Cardiac muscle cell (in vitro differentiated cells and primary cell): ENCODE measurements around the gene MCTP1. TPM values are rescaled to one million over a fixed set of nuclear protein-coding genes. Genes with fewer than 3 reads are reported as not detected.
"Not testable (repeated sequence)": the region's sequence is repeated elsewhere in the genome, so short reads cannot be mapped to it uniquely, and the experiment has no call there.

ENCODE experiments used
- DNase-seq, 2 donors: peaks; one replicate each; pipeline versions ENCODE4 v3.0.0 to v3.0.0-alpha.2; 2010 to 2017; ENCODE audit warnings: low read depth in 1 of 2, low spot score in 1 of 2
- H3K27ac ChIP-seq: fragments of 200-600 bp; sonication (generic); 2 replicates; pipeline ENCODE4 v1.5.1; 2016
- H3K27me3 ChIP-seq: fragments of 200-600 bp; sonication (generic); 2 replicates; pipeline ENCODE4 v1.6.0; 2016; ENCODE audit warnings: control low read depth
- H3K36me3 ChIP-seq: fragments of 200-600 bp; sonication (generic); 2 replicates; pipeline ENCODE4 v1.5.1; 2016; ENCODE audit warnings: control low read depth
- H3K4me1 ChIP-seq: fragments of 200-600 bp; sonication (generic); 2 replicates; pipeline ENCODE4 v1.8.1; 2017; ENCODE audit warnings: low read depth, mild to moderate bottlenecking, mixed run types
- H3K4me3 ChIP-seq: fragments of 200-600 bp; sonication (generic); 2 replicates; pipeline ENCODE4 v1.5.1; 2016; ENCODE audit warnings: mild to moderate bottlenecking
- H3K9me3 ChIP-seq: fragments of 200-600 bp; sonication (generic); 2 replicates; pipeline ENCODE4 v1.5.1; 2017; ENCODE audit warnings: low read depth, mild to moderate bottlenecking, control low read depth
- polyA plus RNA-seq: library from polyadenylated mRNA; unstranded; fragments of >200 nt; fragmentation: Nextera tagmentation; extraction: Ambion mirVana; gene quantifications from 2 replicates; pipeline ENCODE4 v1.2.1, GENCODE V29; 2016
- total RNA-seq: library from RNA; depleted of rRNA; stranded (reverse); fragments of >200 nt; gene quantifications from 2 replicates; pipeline ENCODE4 v1.2.3, GENCODE V29; 2016
- TF ChIP-seq, protein P1 (sequence below): IDR thresholded peaks from 2 replicates; pipeline ENCODE4 v1.5.1; 2012; ENCODE audit warnings: low read depth, mild to moderate bottlenecking, low read length

The MCTP1 gene
- total and polyA plus RNA-seq, 2 experiments from 2014 or later: 1.4 TPM; not detected in 1

DNA sequence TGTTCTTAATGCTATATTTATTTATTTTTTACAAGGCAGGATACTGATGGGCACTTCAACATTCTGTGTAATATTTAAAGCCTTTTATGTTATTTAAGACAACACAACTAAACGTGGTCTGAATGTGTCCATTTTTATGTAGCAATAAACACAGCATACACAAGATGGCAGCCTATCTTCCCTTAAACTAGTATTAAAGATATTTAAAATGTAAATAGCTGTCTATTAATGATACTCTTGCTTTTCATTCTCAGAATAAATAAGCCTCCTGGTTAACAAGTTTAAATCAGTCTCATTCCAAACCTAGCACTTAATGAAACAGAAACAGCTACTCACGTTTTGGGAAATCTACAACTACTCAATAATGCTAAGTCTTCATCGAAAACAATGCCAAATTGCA lies 315.7 kb downstream of the MCTP1 start:
- Histone ChIP-seq H3K27ac (no peak overlapping the region), H3K4me3 (no peak overlapping the region), H3K36me3 (no peaks in the 10 kb centered on the region), H3K27me3 (no peaks in the 10 kb centered on the region), H3K9me3 (no peaks in the 10 kb centered on the region), H3K4me1 (no peaks in the 10 kb centered on the region)
- peak; percentile 3 to 42 for DNase-seq
- TF ChIP-seq, protein P1, sequence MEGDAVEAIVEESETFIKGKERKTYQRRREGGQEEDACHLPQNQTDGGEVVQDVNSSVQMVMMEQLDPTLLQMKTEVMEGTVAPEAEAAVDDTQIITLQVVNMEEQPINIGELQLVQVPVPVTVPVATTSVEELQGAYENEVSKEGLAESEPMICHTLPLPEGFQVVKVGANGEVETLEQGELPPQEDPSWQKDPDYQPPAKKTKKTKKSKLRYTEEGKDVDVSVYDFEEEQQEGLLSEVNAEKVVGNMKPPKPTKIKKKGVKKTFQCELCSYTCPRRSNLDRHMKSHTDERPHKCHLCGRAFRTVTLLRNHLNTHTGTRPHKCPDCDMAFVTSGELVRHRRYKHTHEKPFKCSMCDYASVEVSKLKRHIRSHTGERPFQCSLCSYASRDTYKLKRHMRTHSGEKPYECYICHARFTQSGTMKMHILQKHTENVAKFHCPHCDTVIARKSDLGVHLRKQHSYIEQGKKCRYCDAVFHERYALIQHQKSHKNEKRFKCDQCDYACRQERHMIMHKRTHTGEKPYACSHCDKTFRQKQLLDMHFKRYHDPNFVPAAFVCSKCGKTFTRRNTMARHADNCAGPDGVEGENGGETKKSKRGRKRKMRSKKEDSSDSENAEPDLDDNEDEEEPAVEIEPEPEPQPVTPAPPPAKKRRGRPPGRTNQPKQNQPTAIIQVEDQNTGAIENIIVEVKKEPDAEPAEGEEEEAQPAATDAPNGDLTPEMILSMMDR: peak; percentile 28

DNA sequence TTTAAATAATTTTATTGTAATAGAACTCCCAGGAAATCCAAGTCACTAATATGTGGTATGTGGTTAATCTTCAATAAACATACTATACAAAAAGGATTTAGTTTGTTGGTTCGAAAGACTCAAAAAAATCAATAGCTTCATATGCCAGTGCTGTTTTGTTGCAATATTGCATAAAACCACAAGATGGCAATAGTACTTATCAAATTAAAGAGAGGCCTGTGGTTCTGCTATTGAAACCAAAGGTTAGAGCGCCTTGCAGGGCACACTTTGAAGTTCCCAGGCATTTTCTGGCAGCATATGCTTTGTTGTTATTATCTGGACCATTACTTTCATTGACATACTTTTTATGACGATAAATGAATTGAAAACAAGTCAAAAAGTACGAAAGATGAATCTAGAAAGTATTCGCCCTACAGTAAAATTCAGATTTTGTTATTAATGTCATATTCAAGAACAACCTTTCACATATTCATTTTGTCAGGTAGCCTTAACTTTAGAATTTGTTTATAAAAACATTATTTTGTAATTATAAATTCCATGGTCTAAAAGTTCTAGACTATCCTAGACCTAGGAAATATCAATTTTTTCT lies 316.3 kb downstream of the MCTP1 start:
- no peaks in the 10 kb centered on the region for H3K4me1 ChIP-seq
- no peaks in the 10 kb centered on the region for H3K27me3 ChIP-seq
- no peak overlapping the region for H3K27ac ChIP-seq
- no peaks in the 10 kb centered on the region for H3K9me3 ChIP-seq
- H3K36me3 ChIP-seq: no peaks in the 10 kb centered on the region
- DNase-seq: peak; percentile 78 to 79
- H3K4me3 ChIP-seq: no peak overlapping the region
- TF ChIP-seq, protein P1: peak; percentile 70

DNA sequence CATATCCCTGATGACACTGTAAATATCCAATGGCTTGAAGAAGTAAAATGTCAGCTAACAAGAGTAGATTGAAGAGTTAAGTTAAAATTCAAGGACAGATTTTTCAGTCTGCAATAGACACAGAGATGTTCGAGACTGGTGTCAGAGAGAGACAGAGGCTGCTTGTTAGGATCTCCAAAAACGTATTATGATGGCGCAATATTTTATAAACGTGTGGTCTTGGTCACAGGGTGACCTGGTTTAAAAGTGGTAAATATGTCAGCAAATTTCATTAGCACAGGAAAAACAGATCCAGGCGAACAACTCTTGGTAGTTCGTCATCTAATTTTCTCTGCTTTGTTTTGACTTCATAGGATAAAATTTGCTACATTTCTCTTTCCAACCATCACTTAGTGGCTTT lies 317.4 kb downstream of the MCTP1 start:
- Histone ChIP-seq H3K27ac (no peak overlapping the region), H3K4me1 (no peaks in the 10 kb centered on the region), H3K9me3 (no peaks in the 10 kb centered on the region), H3K36me3 (no peaks in the 10 kb centered on the region), H3K27me3 (no peaks in the 10 kb centered on the region), H3K4me3 (no peak overlapping the region)
- TF ChIP-seq, protein P1: no peak
- no peak for DNase-seq

DNA sequence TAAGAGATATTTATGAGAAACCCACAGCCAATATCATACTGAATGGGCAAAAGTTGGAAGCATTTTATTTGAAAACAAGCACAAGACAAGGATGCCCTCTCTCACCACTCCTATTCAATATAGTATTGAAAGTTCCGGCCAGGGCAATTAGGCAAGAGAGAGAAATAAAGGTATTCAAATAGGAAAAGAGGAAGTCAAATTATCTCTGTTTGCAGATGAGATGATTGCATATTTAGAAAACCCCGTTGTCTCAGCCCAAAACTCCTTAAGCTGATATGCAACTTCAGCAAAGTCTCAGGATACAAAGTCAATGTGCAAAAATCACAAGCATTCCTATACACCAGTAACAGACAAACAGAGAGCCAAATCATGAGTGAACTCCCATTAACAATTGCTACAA lies 325.6 kb downstream of the MCTP1 start:
- H3K27me3 ChIP-seq, H3K4me1 ChIP-seq, H3K4me3 ChIP-seq, H3K27ac ChIP-seq, H3K9me3 ChIP-seq, H3K36me3 ChIP-seq, DNase-seq: not testable (repeated sequence)

DNA sequence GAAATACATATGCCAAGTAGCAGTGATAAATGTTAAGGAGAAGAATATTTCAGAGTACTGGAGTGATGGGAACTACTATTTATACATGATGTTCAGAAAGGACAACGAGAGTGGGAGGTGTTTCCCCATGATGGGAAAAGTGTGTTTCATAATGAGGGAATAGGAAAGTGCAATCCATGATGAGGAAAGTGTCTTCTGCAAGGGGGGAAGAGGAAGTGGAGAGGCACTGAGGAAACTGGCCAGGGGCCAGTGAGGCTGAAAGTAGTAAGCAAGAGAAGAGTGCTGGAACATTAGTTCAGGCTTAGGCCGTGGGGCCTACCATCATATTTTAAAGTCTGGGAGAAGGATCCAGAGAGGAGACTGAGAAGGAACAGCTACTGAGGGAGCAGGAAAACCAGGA lies 339.2 kb downstream of the MCTP1 start:
- TF ChIP-seq, protein P1: no peak
- Histone ChIP-seq H3K4me1 (no peaks in the 10 kb centered on the region), H3K27ac (no peak overlapping the region), H3K27me3 (no peaks in the 10 kb centered on the region), H3K4me3 (no peak overlapping the region), H3K36me3 (no peaks in the 10 kb centered on the region), H3K9me3 (no peaks in the 10 kb centered on the region)
- no peak for DNase-seq

DNA sequence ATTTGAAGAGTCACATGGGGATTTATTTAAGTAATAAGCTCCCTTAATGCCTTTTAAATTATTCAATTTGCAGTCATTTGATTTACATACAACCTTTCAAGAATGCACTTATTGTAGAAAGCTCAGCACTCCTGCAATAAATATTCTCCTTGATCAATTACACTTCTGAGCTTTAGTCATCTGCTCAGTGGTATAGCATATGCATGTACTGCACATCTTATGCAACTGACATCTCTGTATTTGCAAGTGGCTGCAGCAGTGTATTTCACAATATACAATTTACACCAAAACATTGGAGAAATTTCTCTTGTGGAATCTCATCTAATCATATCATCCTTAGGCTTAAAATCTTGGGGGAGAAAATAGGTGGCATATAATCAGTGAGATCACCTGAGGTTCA lies 340.7 kb downstream of the MCTP1 start:
- Histone ChIP-seq H3K4me3 (no peak overlapping the region), H3K4me1 (no peaks in the 10 kb centered on the region), H3K9me3 (no peaks in the 10 kb centered on the region), H3K27ac (no peak overlapping the region), H3K27me3 (no peaks in the 10 kb centered on the region), H3K36me3 (no peaks in the 10 kb centered on the region)
- TF ChIP-seq, protein P1: no peak
- no peak for DNase-seq
